GM12878 (cell line): Measurements from ENCODE around the gene DNASE1L3. TPM values are rescaled to one million over a fixed set of nuclear protein-coding genes. Genes with fewer than 3 reads are reported as not detected.
A peak's percentile ranks its signal among the peaks of the same experiment; 100 is the strongest.

Source experiments
- ATF2 ChIP-seq: IDR thresholded peaks from 2 replicates; pipeline ENCODE4 v1.6.1; 2012; ENCODE audit warnings: low read length, inconsistent platforms
- BACH1 ChIP-seq: fragments of 450-650 bp; IDR thresholded peaks from 2 replicates; pipeline ENCODE4 v1.6.1; 2017; ENCODE audit warnings: mild to moderate bottlenecking, borderline replicate concordance
- DPF2 ChIP-seq: fragments of 450-650 bp; IDR thresholded peaks from 2 replicates; pipeline ENCODE4 v1.6.1; 2017; ENCODE audit warnings: mild to moderate bottlenecking
- EGR1 ChIP-seq, 2 experiments: IDR thresholded peaks; 1 replicate in 1 of 2; 2 replicates in 1 of 2; pipeline ENCODE4 v1.6.1; 2011 to 2012; ENCODE audit warnings: low read depth in 2 of 2, low read length in 2 of 2, borderline replicate concordance in 1 of 2, mild to moderate bottlenecking in 1 of 2, moderate library complexity in 1 of 2
- JUNB ChIP-seq: IDR thresholded peaks from 2 replicates; pipeline ENCODE4 v1.6.1; 2016; ENCODE audit warnings: antibody characterized with exemption, mild to moderate bottlenecking
- MEF2B ChIP-seq: fragments of 450-650 bp; IDR thresholded peaks from 2 replicates; pipeline ENCODE4 v1.6.1; 2018; ENCODE audit warnings: mild to moderate bottlenecking, moderate library complexity; ENCODE audit not compliant: partially characterized antibody, poor library complexity, severe bottlenecking
- MLLT1 ChIP-seq: fragments of 450-650 bp; IDR thresholded peaks from 2 replicates; pipeline ENCODE4 v1.6.1; 2016; ENCODE audit warnings: mild to moderate bottlenecking
- MTA2 ChIP-seq: fragments of 450-650 bp; IDR thresholded peaks from 2 replicates; pipeline ENCODE4 v1.6.1; 2016; ENCODE audit warnings: low read depth, mild to moderate bottlenecking, moderate library complexity
- PKNOX1 ChIP-seq: fragments of 450-650 bp; IDR thresholded peaks from 2 replicates; pipeline ENCODE4 v1.6.1; 2016; ENCODE audit warnings: mild to moderate bottlenecking
- POU2F2 ChIP-seq: IDR thresholded peaks from 3 replicates; pipeline ENCODE4 v1.6.1; 2011; ENCODE audit warnings: low read depth, mild to moderate bottlenecking, low read length, borderline replicate concordance
- RB1 ChIP-seq: fragments of 450-650 bp; formaldehyde crosslinking; IDR thresholded peaks from 2 replicates; pipeline ENCODE4 v1.6.1; 2017; ENCODE audit warnings: mild to moderate bottlenecking, borderline replicate concordance
- RUNX3 ChIP-seq: IDR thresholded peaks from 2 replicates; pipeline ENCODE4 v1.6.1; 2012; ENCODE audit warnings: low read length, inconsistent platforms
- SMARCA5 ChIP-seq: fragments of 450-650 bp; IDR thresholded peaks from 2 replicates; pipeline ENCODE4 v1.6.1; 2017; ENCODE audit warnings: mild to moderate bottlenecking
- SMC3 ChIP-seq: IDR thresholded peaks from 2 replicates; pipeline ENCODE4 v1.6.1; 2011; ENCODE audit warnings: low read length, improper control_type of control experiment, borderline replicate concordance
- SPI1 ChIP-seq: IDR thresholded peaks from 2 replicates; pipeline ENCODE4 v1.6.1; 2011; ENCODE audit warnings: low read depth, mild to moderate bottlenecking, low read length, moderate library complexity, borderline replicate concordance; ENCODE audit not compliant: insufficient read depth
- TARDBP ChIP-seq: IDR thresholded peaks from 2 replicates; pipeline ENCODE4 v1.6.1; 2016; ENCODE audit warnings: borderline replicate concordance
- YY1 ChIP-seq: IDR thresholded peaks from 2 replicates; pipeline ENCODE4 v1.6.1; 2011; ENCODE audit warnings: low read depth, mild to moderate bottlenecking, low read length
- ZBTB33 ChIP-seq: fragments of 450-650 bp; IDR thresholded peaks from 2 replicates; pipeline ENCODE4 v1.6.1; 2017; ENCODE audit warnings: mild to moderate bottlenecking
- polyA plus RNA-seq, 11 experiments: library from polyadenylated mRNA; depleted of rRNA in 4 of 11; unstranded in 6 of 11; stranded (reverse) in 5 of 11; fragments of >200 nt; fragmentation: Nextera tagmentation in 4 of 11; fragmentation: Illumina TruSeq in 1 of 11; extraction: Ambion mirVana in 4 of 11; extraction: Trizol in 1 of 11; gene quantifications; 1 replicate in 1 of 11; 2 replicates in 10 of 11; pipeline versions ENCODE4 v1.2.1 to v1.2.3, GENCODE V29; 2011 to 2016; ENCODE audit warnings: inconsistent platforms in 2 of 11, missing spikeins in 2 of 11, low read depth in 1 of 11
- total RNA-seq, 4 experiments: library from RNA; depleted of rRNA in 3 of 4; stranded (reverse); fragments of >200 nt in 3 of 4; fragmentation: Illumina TruSeq in 1 of 4; extraction: Trizol in 1 of 4; gene quantifications; 2 replicates each; pipeline versions ENCODE4 v1.2.1 to v1.2.3, GENCODE V29; 2013 to 2021

Gene DNASE1L3
- total and polyA plus RNA-seq, 10 of the 15 experiments (the other 5 are each of a cell fraction or from before 2014, with no cell fraction given), result 3.2 to 72.1 (median 6.3) TPM

- TF ChIP-seq PKNOX1 (no peak), SPI1 (0 out of 2 replicates have a peak, but pooled peaks have one; percentile 3), TARDBP (no peak), MEF2B (peak; percentile 18), JUNB (no peak), EGR1 (IDR thresholded peaks at IDR 0.05; ENCODE audit: borderline replicate concordance in 1 of 2, low read depth in 2 of 2, low read length in 2 of 2) (0 out of 3 replicates have a peak, but pooled peaks of 1 of the 2 experiments have one; percentile 19), RUNX3 (peak; percentile 75), RB1 (peak; percentile 51; the same call in 1 of the 2 replicates), MLLT1 (0 out of 2 replicates have a peak, but pooled peaks have one; percentile 11), ATF2 (no peak), SMARCA5 (peak; percentile 85), YY1 (peak; percentile 73), BACH1 (peak; percentile 75; the same call in 1 of the 2 replicates), POU2F2 (peak; percentile 14; the same call in 1 of the 3 replicates), SMC3 (peak; percentile 54), ZBTB33 (no peak), MTA2 (0 out of 2 replicates have a peak, but pooled peaks have one; percentile 28), DPF2 (peak; percentile 64)
Measured at GRCh38 chr3:58177747-58178527, 32.8 kb downstream of the DNASE1L3 start (continued).
